Measurements from ENCODE around the gene CPHXL.

Gene CPHXL

DNA sequence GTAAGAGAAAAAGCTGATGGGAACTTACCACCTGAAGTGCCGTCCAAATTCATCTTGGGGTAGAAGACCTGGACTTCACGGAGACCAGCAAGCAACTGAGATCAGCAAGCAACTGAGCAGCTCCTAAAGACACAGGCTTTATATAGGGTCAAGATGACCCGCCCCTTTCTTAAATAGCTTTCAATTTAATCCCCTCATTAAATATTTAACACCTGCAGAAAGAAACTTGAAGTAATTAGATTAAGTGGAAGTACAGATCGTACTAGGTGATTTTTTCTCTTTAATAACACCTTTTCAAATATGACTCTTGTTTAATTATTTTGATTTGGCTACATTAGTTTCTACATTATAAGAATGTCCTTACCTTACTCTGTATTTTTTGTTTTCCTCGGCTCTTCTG, at the start of gene CPHXL:
CPHXL (minus strand) TSS at position 101 of the 400 bp plus-strand sequence; CDS start at position 53, 48 bp downstream.
- in situ Hi-C loops (cut with HindIII; ENCODE audit: low sequenced_read_pairs) = no loop called here
- DNase-seq (ENCODE audit: low read depth) = no peak
- H3K4me3 ChIP-seq (ENCODE audit: low read depth, low read length) = no peak within 1 kb of the TSS
- TF ChIP-seq, protein P1, sequence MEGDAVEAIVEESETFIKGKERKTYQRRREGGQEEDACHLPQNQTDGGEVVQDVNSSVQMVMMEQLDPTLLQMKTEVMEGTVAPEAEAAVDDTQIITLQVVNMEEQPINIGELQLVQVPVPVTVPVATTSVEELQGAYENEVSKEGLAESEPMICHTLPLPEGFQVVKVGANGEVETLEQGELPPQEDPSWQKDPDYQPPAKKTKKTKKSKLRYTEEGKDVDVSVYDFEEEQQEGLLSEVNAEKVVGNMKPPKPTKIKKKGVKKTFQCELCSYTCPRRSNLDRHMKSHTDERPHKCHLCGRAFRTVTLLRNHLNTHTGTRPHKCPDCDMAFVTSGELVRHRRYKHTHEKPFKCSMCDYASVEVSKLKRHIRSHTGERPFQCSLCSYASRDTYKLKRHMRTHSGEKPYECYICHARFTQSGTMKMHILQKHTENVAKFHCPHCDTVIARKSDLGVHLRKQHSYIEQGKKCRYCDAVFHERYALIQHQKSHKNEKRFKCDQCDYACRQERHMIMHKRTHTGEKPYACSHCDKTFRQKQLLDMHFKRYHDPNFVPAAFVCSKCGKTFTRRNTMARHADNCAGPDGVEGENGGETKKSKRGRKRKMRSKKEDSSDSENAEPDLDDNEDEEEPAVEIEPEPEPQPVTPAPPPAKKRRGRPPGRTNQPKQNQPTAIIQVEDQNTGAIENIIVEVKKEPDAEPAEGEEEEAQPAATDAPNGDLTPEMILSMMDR (IDR thresholded peaks at IDR 0.05; ENCODE audit: low read depth, low read length, missing control alignments) = no peak

DNA sequence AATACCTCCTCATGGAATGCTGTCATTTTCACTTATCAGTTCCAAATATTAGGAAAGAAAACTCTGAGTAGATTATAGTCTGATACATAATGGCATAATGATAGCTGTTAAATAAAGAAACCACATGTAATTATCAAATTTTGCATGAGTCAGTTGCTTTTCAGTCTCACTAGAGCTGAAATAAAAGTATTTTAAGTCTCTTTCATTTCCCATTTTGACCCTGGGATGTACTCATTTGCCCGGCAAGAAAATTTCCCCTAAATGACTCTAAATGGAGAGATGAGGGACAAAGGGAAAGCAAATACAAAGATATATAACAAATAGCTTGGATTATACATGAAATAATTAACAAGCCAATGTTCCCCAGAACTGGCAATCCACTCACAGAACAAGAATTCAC, 47.9 kb upstream of the CPHXL start:
- TF ChIP-seq, protein P1 (IDR thresholded peaks at IDR 0.05; ENCODE audit: low read depth, low read length, missing control alignments) = no peak
- H3K4me3 ChIP-seq (ENCODE audit: low read depth, low read length) = no peak overlapping the region
- in situ Hi-C loops (cut with HindIII; ENCODE audit: low sequenced_read_pairs) = loop anchor here (25.0 kb wide), 1 partner anchor 312 kb away; the partner anchor contains the start of gene TMEM170A
- DNase-seq (ENCODE audit: low read depth) = no peak

DNA sequence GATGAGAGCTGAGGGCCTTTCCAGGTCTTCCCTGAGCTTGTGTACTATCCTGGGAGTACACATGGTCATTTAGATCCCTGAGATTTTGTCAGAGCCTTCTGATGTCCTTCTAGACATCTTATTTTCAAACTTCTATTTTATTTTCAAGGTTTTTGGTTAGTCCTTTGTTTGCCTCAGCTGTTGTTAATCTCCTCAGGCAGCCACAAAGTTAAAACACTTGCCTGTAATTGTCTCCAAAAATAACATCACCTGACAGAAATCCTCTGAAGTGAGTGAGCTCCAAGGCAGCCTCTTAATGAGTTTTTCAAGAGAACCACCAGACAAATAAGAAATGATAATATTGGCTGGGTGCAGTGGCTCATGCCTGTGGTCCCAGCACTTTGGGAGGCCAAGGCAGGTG, 43.8 kb upstream of the CPHXL start:
- in situ Hi-C loops (cut with HindIII; ENCODE audit: low sequenced_read_pairs) = loop anchor here (25.0 kb wide), 1 partner anchor 308 kb away; the partner anchor contains the start of gene TMEM170A
- no peak for DNase-seq (ENCODE audit: low read depth)
- TF ChIP-seq, protein P1 (IDR thresholded peaks at IDR 0.05; ENCODE audit: low read depth, low read length, missing control alignments) = no peak
- H3K4me3 ChIP-seq (ENCODE audit: low read depth, low read length) = no peak overlapping the region

DNA sequence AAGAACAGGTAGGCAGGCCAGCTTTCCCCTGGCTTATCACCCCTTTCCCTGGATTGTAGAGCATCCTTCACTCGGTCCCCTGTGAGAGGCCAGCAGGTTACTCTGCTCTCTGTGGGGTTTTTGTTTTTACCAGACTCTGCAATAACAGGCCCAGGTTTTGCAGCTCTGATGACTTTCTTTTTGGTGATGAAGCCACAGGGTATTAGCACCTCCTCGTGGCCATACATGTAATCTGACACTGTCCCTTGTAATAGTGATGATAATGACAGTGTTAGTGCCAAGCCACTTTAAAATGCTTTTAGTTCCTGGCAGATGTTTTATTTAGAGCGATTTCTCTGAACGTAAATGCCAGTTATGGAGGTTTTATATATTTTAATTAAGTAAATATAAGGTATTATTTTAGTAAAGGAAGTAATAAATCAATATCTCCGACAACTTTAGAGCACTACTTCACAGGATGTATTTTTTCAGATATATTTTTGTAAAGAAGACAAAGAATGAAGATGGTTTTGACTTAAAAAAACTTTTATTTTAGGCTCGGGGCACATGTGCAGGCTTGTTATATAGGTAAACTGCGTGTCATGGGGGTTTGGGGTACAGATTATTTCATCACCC, 38.0 kb upstream of the CPHXL start:
- TF ChIP-seq, protein P1 (IDR thresholded peaks at IDR 0.05; ENCODE audit: low read depth, low read length, missing control alignments) = peak; percentile 85
- H3K4me3 ChIP-seq (ENCODE audit: low read depth, low read length) = no peak overlapping the region
- in situ Hi-C loops (cut with HindIII; ENCODE audit: low sequenced_read_pairs) = loop anchor here (25.0 kb wide), 1 partner anchor 302 kb away; the partner anchor contains the start of gene TMEM170A
- peak; percentile 69 for DNase-seq (ENCODE audit: low read depth)

DNA sequence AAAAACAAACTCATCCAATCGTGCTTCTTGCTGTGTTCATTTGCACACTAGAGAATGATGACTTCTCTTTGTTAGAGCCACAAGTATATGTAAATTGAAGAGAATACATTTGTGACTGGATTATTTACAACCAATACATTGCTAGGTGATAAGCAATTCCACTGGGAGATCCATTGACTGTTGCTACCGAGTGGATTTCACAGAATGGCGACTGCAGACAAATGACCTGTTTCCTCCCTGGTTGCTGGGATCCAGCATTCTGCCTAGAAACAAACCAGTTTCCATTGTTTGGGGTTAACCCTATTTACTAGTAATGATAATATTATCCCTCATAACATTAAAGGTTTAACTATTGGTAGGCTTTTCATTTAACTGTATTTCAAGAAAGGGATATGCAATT, 36.9 kb upstream of the CPHXL start:
- DNase-seq (ENCODE audit: low read depth) = no peak
- no peak overlapping the region for H3K4me3 ChIP-seq (ENCODE audit: low read depth, low read length)
- TF ChIP-seq, protein P1 (IDR thresholded peaks at IDR 0.05; ENCODE audit: low read depth, low read length, missing control alignments) = no peak
- in situ Hi-C loops (cut with HindIII; ENCODE audit: low sequenced_read_pairs) = loop anchor here (25.0 kb wide), 1 partner anchor 301 kb away; the partner anchor contains the start of gene TMEM170A

DNA sequence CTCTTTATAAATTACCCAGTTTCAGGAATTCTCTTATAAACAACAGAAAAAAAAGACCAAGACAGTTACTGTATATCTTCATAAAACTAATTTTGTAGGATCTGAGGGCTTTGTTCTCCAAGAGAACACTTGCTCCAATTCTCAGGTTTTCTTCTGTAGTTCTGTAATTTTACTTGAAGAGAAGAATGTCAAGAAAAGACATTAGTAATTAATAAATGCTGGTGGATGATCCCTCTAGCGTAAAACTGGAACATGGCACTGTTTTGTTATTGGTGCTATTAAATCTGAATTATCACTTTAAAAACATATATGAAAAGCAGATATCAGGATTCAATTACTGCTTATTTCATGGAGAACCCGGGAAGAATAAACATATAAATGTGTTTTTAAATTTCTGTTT, 36.5 kb upstream of the CPHXL start:
- no peak overlapping the region for H3K4me3 ChIP-seq (ENCODE audit: low read depth, low read length)
- in situ Hi-C loops (cut with HindIII; ENCODE audit: low sequenced_read_pairs) = loop anchor here (25.0 kb wide), 1 partner anchor 300 kb away; the partner anchor contains the start of gene TMEM170A
- TF ChIP-seq, protein P1 (IDR thresholded peaks at IDR 0.05; ENCODE audit: low read depth, low read length, missing control alignments) = no peak
- DNase-seq (ENCODE audit: low read depth) = no peak

All from astrocyte of the cerebellum (primary cell).